ENCODE results near the gene DSN1. TPM values are rescaled to one million over a fixed set of nuclear protein-coding genes. Genes with fewer than 3 reads are reported as not detected.
A peak's percentile ranks its signal among the peaks of the same experiment; 100 is the strongest.

The DSN1 gene
- total and polyA plus RNA-seq, 8 donors: 1.9 to 6.3 (median 3.3) TPM

- DNase-seq (no peak), ATAC-seq (no peak), FAIRE-seq (no peak)
- H3K4me1 ChIP-seq: no peaks in the 10 kb centered on the region
- WGBS, 2 donors: 64 to 66% methylated on average over 1 of the region's 1 CpG
- no peak overlapping the region for H3K4me3 ChIP-seq
- H3K9me3 ChIP-seq: no peaks in the 10 kb centered on the region
- no peak for TF ChIP-seq CTCF (IDR thresholded peaks at IDR 0.05)
- no peaks in the 10 kb centered on the region for H3K27me3 ChIP-seq
- intact Hi-C loops (cut with DNase I): no loop called here
- H3K36me3 ChIP-seq: peaks cover 0 to 9% (median 0%) of the 10 kb centered on the region in 3 donors
- H3K27ac ChIP-seq: no peak overlapping the region
Measured at GRCh38 chr20:36820073-36820472, 46.5 kb upstream of the DSN1 start.

DNA sequence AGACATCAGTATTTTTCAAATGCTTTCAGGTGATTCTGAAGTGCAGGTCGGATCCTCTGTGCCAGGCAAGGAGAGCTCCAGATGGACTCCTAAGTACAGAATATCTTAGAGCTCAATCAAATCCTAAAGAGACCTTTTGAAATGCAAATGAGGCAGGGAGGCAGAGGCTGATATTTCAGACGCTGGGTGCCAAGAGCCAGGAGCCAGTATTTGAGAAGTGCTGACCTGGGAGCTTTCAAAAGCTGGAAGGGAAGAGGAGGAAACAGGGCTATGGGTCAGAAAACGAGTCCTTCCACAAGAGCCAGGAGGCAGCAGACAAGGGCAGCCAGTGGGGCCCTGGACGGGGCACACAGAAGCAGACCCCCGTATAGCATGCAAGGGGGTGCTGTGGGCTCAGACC is 46.1 kb upstream of the DSN1 start:
- Histone ChIP-seq H3K4me1 (no peaks in the 10 kb centered on the region), H3K9me3 (no peaks in the 10 kb centered on the region), H3K4me3 (no peak overlapping the region), H3K36me3 (peaks cover 0 to 9% (median 0%) of the 10 kb centered on the region in 3 donors), H3K27ac (no peak overlapping the region), H3K27me3 (no peaks in the 10 kb centered on the region)
- ATAC-seq (peak in 1 of 4 donors; percentile 23), FAIRE-seq (no peak), DNase-seq (no peak)
- TF ChIP-seq CTCF (IDR thresholded peaks at IDR 0.05): no peak
- WGBS, 2 donors: 55 to 61% methylated on average over 5 of the region's 5 CpGs
- intact Hi-C loops (cut with DNase I): no loop called here

- TF ChIP-seq CTCF (IDR thresholded peaks at IDR 0.05): no peak
- DNase-seq: no peak
- Histone ChIP-seq H3K27me3 (no peaks in the 10 kb centered on the region), H3K27ac (no peak overlapping the region), H3K4me3 (no peak overlapping the region), H3K4me1 (no peaks in the 10 kb centered on the region), H3K9me3 (no peaks in the 10 kb centered on the region), H3K36me3 (peaks cover 0 to 9% (median 0%) of the 10 kb centered on the region in 3 donors)
- no peak for FAIRE-seq
- intact Hi-C loops (cut with DNase I): no loop called here
- ATAC-seq: no peak
- 67 to 68% methylated on average over 4 of the region's 4 CpGs for WGBS, 2 donors
Measured at GRCh38 chr20:36818861-36819260, 45.3 kb upstream of the DSN1 start.

- 92 to 96% methylated on average over 1 of the region's 1 CpG for WGBS, 2 donors
- H3K27me3 ChIP-seq: no peaks in the 10 kb centered on the region
- intact Hi-C loops (cut with DNase I): no loop called here
- H3K27ac ChIP-seq: no peak overlapping the region
- H3K9me3 ChIP-seq: no peaks in the 10 kb centered on the region
- H3K36me3 ChIP-seq: peaks cover 0 to 9% (median 0%) of the 10 kb centered on the region in 3 donors
- ATAC-seq: no peak
- no peak overlapping the region for H3K4me3 ChIP-seq
- no peak for TF ChIP-seq CTCF (IDR thresholded peaks at IDR 0.05)
- FAIRE-seq: no peak
- DNase-seq: no peak
- no peaks in the 10 kb centered on the region for H3K4me1 ChIP-seq
Measured at GRCh38 chr20:36818185-36818584, 44.6 kb upstream of the DSN1 start.

GRCh38 chr20:36817496-36817895 is 43.9 kb upstream of the DSN1 start:
- intact Hi-C loops (cut with DNase I): no loop called here
- FAIRE-seq (no peak), ATAC-seq (no peak), DNase-seq (no peak)
- no peaks in the 10 kb centered on the region for H3K27me3 ChIP-seq
- no peak for TF ChIP-seq CTCF (IDR thresholded peaks at IDR 0.05)
- H3K36me3 ChIP-seq: peaks cover 0 to 9% (median 0%) of the 10 kb centered on the region in 3 donors
- H3K4me3 ChIP-seq: no peak overlapping the region
- WGBS, 2 donors: 93 to 96% methylated on average over 3 of the region's 3 CpGs
- no peaks in the 10 kb centered on the region for H3K4me1 ChIP-seq
- no peaks in the 10 kb centered on the region for H3K9me3 ChIP-seq
- H3K27ac ChIP-seq: no peak overlapping the region
